NCI-H2029 (cell line): ENCODE measurements around the gene NDUFS8.

Experiments
- DNase-seq: peaks from one replicate; lab custom pipeline; 2025; lab: John Stamatoyannopoulos, UW

Gene NDUFS8

GRCh38 chr11:68080860-68081259 lies 50.4 kb downstream of the NDUFS8 start:
- DNase-seq, result no peak

DNA sequence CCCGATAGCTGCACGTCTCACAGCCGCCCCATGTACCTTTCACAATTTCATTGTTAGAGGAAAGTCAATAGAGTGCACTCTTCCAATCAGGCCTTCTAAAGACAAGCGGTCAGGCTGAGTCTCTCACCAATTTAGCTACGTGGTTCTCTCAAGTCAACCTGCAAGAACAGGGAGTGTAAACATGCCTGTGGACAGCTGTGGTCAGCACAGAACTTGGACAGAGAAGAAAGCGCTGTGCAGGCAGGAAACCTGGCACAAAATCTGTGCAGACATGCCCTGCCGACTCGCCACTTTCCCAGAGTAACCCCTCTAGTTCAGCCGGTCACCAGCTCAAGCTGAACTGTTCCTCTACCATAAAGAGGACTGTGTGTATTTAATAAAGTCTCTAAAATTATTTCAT lies 51.2 kb downstream of the NDUFS8 start:
- no peak for DNase-seq

GRCh38 chr11:68082481-68082880 lies 52.0 kb downstream of the NDUFS8 start:
- no peak for DNase-seq

DNA sequence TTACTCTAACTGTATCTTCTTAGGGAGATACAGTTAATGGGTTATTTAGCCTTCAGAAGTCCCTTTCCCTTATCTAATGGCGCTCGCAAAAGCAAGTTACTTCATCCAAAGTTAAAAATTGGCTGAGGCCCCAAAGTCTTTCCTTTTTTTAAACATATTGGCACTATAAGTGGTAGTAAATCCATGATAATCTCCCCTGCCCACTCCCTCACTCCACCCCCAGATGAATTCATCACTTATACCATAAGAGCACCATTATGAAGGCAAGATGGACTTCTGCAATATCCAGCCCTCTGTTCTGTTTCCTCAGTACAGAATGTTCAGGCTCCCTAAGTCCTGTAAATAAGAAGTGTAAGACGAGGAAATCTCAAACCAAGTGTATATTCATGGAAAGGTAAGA lies 53.0 kb downstream of the NDUFS8 start:
- no peak for DNase-seq
